GM23338 (cell line): ENCODE data around the gene CFP.

Source experiments
- EZH2 ChIP-seq: fragments of 200-600 bp; sonication (generic); IDR thresholded peaks from one replicate; pipeline ENCODE4 v1.8.0; 2017; ENCODE audit warnings: antibody characterized with exemption, mild to moderate bottlenecking, low read depth; ENCODE audit not compliant: unreplicated experiment
- REST ChIP-seq: IDR thresholded peaks from one replicate; pipeline ENCODE4 v1.6.1; 2018; ENCODE audit warnings: antibody characterized with exemption; ENCODE audit not compliant: unreplicated experiment

- TF ChIP-seq REST (no peak), EZH2 (no peak)
These were observed 19.2 kb downstream of the CFP start for GRCh38 chrX:47610511-47610910.
